GM21367 (cell line): Measurements from ENCODE around the gene TRAK1.

Experiments
- ATAC-seq: cut with Tn5 transposase; IDR thresholded peaks from one replicate; pipeline ENCODE4 v1.9.1; 2021; ENCODE audit not compliant: unreplicated experiment

The TRAK1 gene

DNA sequence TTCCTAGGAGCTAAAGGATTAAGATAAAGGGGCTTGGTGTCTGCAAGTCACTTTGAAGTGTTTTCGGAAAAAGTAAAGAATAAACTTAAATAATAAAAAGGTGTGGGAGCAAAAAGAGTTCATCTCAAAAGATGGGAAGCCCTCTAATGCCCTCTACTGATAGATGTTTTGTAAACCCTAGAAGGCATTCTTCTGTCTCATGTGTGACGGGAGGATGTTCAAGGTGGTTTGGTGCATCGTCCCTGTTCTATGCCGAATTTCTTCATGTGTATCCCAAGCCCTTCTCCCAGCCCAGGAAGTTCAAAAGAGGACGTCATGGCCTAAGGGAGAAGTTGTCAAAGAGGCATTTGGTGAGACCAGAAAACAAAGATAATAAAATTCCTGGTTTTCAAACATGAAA is 137.6 kb downstream of the TRAK1 start:
- no peak for ATAC-seq

DNA sequence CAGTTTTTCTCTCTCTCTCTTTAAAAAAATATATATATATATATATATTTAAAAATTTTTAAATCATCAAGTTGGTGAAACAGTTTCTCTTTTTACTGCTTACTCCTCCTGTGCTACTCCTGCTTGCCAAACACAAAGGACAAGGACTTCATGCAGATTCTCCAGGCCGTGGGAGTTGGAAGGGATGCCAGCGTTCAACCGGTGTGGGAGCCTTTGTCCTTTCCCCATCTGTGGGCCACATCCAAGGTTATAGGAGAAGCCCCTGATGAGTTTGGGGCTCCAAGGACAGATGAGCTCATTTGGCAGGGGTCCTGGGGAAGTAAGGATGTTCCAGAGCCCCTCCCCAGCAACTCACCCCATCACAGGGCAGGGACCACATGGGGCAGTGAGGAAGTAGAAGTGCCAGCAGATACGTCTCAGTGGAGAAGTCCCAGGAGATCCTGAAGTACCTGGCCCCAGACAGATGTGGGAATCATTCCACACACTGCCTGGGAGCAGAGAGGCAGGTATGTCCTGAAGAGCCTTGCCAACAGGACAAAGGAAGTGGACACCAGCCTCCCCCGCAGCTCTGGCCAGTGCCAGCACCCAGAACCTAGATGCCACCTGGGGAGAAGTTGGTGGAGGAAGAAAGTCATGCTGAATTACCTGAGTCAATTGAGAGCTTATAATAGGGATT is 138.2 kb downstream of the TRAK1 start:
- ATAC-seq = no peak

DNA sequence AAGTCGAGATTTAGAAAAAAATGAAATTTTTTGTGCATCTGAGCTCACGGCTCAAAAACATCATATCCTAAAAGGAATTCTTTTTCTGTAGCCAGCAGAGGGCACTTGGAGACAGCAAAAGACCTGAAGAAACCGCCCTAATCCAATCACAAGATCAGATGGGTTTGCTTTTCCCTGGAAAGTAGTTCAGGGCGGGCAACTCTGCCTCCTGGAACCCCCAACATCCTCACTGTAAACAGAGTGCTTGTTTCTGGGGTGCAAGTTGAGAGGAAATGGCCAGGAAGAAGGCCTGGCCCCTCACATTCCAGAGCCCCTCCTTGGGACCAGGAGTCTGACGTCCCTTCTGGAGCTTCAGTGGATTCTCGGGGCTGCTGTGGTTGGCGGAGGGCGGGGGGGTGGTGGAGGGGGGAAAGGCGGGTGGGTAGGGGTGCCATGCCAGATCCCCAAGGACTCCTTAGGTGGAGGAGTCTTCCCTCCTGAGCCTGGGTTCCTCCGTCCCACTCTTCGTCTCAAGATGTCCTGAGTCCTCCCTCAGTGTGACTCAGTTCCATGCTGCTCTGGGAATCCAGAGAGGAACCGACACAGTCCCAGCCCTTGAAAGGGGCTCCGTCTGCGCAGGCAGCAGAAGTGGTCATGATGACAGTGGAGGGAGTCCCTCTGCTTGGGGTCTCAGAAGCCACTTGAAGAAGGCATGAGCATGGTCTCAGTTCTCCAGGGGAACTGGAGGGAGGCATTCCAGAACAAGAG is 139.0 kb downstream of the TRAK1 start:
- ATAC-seq = no peak

DNA sequence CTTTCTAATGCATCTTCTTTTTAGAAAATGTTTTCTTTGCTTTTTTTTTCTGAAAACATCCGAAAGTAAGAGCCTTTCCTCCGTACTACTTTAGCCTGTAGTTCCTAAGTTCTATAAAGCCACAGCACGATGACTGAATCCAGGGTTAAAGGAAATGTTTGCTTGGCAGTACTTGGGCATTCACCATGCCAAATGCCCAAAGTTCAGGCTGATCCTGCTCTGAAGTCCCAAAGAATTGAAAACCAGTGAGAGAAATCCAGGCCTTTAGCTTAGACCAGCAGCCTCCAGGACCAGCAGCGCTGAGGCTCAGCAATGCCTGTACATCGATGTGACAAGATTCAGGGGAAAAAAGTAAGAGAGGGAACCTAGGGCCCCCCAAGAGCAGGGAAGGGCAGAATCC is 139.7 kb downstream of the TRAK1 start:
- no peak for ATAC-seq

DNA sequence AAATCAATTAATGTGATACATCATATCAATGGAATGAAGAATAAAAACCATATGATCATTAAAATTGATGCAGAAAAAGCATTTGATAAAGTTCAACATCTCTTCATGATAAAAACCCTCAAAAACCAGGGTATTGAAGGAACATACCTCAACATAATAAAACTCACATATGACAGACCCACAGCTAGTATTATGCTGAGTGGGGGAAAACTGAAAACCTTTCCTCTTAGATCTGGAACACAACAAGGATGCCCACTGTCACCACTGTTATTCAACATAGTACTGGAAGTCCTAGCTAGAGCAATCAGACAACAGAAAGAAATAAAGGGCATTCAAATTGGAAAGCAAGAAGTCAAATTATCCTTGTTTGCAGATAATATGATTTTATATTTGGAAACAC is 144.4 kb downstream of the TRAK1 start:
- ATAC-seq = no peak

DNA sequence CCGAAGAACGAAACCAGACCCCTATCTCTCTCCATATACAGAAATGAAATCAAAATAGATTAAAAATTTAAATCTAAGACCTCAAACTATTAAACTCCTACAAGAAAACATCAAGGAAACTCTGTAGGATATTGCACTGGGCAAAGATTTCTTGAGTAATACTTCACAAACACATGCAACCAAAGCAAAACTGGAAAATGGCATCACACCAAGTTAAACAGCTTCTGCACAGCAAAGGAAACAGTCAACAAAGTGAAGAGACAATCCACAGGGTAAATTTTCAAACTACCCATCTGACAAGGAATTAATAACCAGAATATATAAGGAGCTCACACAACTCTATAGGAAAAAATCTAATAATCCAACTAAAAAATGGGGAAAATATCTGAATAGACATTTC is 145.5 kb downstream of the TRAK1 start:
- no peak for ATAC-seq

DNA sequence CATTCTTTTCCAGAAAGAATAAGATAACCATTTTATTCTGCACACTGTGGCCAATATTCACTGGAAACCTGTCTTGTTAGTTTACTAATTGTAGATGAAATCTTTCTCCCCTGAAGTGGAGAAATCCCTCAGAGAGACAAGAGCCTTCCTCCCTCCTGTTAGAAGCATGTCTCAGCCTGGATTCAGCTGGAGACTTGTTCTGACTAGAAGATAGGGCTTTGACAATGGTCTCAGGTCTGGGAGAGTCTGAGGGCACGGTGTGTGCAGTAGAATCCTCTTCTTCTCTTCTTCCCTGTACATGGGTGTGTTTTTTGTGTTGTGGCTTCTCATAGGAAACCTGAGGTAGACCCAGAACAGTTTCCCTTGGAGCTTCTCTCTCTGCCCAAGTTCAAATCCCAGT is 154.9 kb downstream of the TRAK1 start:
- ATAC-seq = no peak

DNA sequence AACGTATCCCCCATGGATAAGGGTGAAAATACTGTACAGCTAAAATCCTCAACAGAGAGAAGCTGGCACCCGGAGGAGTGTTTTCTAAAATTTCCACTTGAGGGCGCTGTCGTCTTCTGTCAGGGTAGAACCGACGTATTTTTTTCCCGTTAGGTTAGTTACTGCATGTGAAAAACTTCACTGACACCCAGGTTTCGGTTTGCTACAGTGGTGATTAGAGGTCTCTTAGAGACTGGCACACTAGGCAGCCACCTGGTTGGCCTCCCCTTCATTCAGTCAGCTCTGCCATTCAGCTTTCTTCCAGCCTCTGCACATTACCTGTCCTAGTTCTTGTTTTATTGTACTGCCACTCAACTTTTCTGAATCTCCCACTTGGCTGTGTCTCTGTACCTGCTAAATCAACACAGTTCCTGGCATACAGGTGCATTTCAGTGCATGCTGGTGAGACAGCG is 156.4 kb downstream of the TRAK1 start:
- no peak for ATAC-seq

DNA sequence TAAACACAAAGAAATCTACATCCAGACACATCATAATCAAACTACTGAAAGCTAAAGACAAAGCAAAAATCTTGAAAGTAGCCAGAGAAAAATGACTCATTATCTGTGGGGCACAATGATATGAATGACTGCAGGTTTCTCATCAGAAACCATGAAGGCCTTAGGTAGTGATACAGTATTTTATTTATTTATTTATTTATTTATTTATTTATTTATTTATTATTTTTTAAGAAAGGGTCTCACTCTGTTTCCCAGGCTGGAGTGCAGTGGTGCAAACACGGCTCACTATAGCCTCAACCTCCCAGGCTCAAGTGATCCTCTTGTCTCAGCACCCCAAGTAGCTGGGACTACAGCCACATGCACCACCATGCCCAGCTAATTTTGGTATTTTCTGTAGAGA is 159.6 kb downstream of the TRAK1 start:
- ATAC-seq = no peak

DNA sequence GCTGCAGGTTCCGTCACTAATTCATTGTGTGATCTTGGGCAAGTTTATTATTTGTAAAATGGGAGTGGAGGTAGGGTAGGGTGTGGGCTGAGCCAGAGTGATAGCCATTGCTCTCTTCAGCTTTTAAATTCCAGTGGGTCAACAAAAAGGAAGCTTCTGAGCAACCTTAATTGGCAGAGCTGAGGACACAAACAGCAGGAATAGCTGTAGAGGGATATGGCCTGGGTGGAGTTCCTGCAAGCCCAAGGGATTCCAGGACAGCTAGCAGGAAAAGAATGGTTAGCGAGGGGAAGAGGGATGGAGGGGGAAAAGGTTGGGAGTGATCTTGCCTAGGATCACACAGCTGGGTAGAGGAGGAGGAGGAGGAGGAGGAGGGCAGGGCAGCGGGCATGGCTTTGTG is 163.4 kb downstream of the TRAK1 start:
- ATAC-seq = no peak

DNA sequence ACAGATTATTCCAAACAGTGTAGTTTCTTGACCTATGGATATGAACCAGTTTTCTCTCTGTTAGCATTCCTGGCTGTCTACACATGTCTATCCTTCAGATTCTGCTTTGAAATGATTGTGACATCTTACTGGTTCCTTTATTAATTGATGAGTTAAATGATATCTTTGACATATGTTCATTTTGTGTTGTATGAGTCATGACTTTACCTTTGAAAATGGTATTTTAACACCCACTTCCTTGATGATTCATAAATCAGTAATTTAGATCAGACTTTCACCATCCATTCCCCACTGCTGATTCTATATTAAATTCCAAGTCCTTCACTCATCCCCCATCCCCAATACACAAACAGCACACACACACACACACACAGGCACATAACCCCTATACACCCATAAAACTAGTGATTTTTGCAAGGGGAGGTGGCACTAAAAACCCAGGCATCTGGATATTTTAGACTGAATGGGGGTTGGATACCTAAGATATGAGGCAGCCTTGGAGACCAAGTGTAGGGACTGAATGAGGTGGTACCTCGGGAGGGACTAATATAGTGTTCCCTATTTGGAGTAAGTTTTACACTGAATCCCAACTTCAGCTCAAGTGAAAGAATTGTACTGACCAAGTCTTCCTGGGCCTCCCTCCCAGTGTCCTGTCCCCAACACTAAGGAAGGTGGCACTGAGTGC is 165.1 kb downstream of the TRAK1 start:
- no peak for ATAC-seq

DNA sequence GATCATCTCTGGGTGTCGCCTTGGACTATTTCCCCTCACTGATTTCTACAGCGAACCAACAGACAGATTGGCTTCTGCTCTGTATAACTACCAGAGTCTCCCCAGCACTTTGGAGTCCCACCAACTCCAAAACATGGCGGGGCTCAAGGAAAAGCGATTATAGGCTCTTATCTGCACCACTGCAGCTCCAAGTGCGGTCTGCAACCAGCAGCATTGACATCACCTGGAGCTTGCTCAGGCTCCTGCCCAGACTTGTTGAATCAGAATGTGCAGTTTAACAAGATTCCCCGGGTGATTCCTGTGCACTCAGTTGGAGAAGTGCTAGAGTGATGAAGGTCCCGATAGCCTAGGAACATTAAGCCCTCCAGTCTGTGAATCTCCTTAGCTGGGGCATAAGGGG is 165.8 kb downstream of the TRAK1 start:
- no peak for ATAC-seq

DNA sequence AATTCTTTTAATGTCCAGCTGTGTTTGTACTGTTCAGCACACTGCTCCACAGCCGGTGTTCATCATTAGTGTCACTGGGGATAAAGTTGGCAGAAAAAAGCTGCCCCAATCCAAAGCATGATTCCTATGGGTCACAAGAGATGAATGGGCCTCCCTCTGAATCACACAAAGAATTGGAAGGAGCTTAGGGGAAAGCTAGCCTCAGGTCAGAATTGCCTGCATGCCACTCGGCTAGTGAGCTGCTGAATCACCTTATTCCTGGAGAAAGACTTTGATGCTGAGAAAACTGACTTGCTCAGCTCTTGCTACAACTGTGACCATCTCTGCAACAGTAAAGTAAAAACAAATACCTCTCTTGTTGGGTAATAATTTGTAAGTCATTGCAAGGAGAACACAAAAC is 171.4 kb downstream of the TRAK1 start:
- ATAC-seq = no peak

DNA sequence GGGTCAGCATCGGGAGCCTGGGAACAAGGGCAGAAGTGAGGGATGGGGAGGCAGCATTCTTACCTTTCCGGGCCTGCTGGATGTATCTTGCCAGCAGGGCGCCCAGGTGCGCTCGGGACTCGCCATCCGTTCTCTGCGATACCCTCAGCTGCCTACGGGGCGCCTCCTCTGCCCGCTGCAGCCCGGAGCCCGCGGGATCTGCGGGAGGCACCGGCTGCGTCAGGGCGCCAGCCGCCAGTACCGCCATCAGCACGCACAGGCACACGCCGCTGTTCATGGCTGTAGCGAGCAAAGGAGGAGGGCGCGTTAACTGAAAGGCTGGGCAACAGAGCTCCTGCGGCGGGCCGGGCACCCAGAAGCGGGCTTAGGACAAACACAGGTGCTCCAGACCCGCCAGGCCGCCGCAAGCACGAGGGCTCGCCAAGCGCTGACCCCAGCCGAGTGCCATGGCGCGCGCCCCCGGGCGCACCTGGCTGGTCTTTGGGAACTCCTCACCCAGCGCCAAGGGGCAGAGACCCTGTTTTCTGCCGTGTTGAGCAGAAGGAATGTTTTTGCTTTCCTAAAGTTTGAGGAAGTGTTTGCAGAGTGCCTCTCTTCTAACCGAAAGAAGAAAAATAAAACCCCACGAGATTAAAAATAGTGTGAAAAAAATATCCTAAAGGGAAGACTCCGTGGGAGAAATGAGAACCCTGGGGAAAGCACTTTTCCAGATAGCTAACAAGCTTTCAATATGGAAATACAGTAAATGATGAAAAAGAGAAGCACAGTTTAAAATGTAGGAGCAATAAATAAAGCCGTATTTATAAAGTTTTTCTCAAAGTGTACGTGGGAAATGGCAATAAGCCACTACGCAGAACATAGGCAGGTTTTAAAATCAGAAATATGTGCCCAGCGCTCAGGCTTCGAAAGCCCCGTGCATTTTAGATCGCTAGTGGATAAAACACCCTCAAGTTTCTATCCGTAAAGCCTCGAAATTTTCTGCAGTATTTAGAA is 172.5 kb downstream of the TRAK1 start:
- no peak for ATAC-seq

DNA sequence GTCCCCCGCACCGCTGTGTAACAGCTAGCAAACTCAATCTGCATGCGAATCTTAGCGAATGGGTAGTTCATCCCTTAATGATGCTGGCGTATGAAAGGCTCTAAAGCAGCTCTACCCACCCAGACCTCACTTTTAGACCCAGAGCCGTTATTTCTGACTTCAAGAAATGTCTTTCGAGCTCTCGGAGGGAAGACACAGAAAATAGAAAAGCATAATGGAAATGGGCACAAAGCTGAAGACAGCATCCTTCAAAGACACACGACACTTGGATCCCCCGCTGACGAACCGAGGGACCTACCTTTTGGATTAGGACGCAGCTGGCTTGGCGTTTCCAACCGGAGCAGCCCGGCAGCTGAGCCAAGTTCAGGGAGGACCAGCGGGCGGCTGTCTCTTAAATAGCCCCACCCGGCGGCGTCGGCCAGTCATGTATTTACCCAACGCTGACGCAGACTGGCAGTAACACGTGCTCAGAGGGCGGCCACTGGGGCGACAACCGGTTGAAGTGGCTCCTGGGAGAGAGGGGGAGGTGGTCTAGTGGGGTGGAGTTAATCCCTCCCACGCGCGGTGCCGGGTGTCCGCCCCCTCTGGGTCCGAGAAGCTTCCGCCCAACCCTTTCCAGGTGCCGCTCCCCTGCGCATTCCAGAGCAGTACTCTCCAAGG is 173.4 kb downstream of the TRAK1 start:
- no peak for ATAC-seq

DNA sequence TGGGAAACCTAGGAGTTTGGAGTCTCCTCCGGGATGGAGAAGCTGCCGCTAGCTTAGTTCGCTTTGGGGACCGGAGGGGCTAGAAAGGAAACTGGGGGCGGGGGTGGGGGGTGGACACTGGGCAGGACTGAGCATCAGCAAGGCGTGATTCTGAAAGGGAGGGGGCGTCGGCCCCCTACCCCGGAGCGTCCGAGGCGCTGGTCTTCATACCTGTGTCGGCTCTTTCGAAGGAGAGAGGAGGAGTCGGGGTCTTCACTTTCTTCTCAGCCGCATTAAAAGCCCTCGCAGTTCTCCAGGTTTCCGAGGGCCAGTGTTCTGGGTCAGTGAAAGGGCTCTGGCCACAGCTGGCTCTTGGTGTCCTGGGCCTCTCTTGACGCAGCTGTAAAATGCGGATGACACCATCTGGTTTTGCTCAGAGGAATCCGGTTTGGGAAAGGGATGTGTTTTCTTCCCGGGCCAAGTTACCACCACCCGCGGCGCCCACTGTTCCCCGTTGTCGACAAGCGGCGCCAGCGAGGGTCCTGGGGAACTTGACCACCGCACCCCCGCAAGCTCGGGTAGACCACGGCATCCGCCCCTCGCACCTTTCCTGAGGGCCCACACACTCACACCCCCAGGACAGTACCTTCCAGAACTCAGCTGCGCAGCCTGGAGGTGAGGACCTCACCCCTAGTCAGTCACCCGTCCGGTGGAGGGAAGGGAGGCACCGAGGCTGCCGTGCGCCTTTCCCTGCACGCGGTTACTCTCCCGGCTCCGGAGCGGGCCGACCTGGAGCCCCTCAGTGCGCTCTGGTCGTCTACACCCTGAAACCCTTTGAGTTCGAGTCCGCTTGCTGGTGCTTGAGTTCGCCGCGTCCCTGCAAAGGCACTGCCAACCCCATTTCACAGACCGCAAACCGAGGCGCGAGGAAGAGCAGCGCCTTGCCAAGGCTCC is 174.2 kb downstream of the TRAK1 start:
- no peak for ATAC-seq

DNA sequence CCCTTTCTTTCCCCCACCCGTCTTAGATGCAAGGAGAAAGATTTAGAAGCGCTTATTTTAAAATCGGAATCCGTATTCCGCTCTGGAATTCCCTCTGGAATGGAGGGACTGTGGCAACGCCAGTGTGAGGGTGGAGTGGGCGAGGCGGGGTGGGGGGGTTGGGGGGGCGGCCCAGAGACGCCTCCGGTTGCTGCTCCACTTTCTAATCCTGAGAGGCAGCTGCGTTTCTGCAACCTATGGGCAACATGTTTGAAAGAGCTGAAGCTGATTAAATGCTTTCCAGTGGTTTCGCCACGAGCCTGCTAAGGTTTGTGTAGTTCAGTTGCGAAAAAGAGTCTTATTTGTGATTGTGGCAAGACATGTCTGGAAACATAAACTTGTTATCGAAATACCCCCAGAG is 174.9 kb downstream of the TRAK1 start, which contains the start of gene CCK:
Gene CCK (minus strand): TSS at position 101 of the 400 bp plus-strand sequence. CDS start 2,555 bp downstream, outside the sequence.
- no peak for ATAC-seq

DNA sequence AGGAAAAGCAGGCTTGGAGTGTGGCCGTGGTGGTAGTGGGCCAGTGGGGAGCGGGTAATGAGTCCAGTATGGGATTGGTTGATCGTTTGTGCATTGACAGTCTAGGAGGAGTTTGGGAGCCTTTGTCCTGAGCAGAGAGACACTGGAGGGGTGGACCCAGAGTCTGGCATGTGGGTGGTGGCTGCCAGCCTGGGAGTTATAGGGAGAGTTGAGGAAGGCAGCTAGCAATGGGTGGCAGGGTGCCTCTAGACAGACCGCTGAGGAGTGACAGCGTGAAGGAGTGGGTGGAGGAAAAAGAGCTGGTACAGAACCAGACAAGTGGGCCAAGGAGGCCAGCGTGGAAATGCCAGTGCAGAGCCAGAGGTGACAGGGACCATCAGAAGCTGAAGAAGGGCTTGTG is 176.7 kb downstream of the TRAK1 start:
- no peak for ATAC-seq

DNA sequence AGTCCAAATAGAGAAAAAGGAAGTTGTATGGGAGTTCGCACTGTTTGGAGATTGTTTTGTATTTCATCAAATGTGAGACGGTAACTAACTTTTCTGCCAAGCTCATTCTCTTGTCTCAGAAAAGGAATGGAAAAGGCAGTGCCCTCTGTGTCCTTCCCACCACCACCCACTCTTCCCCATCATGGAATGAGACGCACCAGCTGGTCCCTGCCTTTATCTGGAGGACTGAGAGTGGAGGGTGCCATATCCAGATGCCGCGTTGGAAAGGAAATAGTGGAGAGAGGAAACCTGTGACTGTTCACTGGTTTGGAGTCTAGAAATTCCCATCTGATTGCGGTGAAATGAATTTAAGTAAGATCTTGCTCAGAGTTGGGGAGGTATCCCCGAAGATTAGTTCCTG is 178.5 kb downstream of the TRAK1 start:
- ATAC-seq = no peak
